Activated CD8-positive, alpha-beta memory T cell treated with anti-CD3 and anti-CD28 coated beads, Interleukin-2, amount 50 U/mL, for 24 hours (primary cell): ENCODE results near the gene DHX29.

ENCODE experiments used
- DNase-seq: peaks from one replicate; pipeline ENCODE4 v3.0.0-alpha.2; 2020; ENCODE audit errors: extremely low read depth

The DHX29 gene

GRCh38 chr5:55316837-55317236 is 9.3 kb upstream of the DHX29 start:
- no peak for DNase-seq

- DNase-seq, result no peak
Measured at GRCh38 chr5:55316289-55316688, 8.8 kb upstream of the DHX29 start.

GRCh38 chr5:55313870-55314617 is 6.5 kb upstream of the DHX29 start:
- DNase-seq, result no peak

GRCh38 chr5:55308254-55308836 is 851 bp upstream of the DHX29 start:
- no peak for DNase-seq

- no peak for DNase-seq
Measured at GRCh38 chr5:55306641-55307382, 682 bp downstream of the DHX29 start.

- no peak for DNase-seq
Measured at GRCh38 chr5:55305345-55305744, 2.1 kb downstream of the DHX29 start.

GRCh38 chr5:55304584-55304983 is 2.9 kb downstream of the DHX29 start:
- DNase-seq, result no peak

- no peak for DNase-seq
Measured at GRCh38 chr5:55303238-55303690, 4.2 kb downstream of the DHX29 start.

GRCh38 chr5:55300890-55301289 is 6.6 kb downstream of the DHX29 start:
- no peak for DNase-seq

- no peak for DNase-seq
Measured at GRCh38 chr5:55294935-55295334, 12.6 kb downstream of the DHX29 start.

- DNase-seq, result no peak
Measured at GRCh38 chr5:55290991-55291390, 16.5 kb downstream of the DHX29 start.

GRCh38 chr5:55289808-55290207 is 17.7 kb downstream of the DHX29 start:
- DNase-seq, result no peak

GRCh38 chr5:55286411-55286933 is 21.0 kb downstream of the DHX29 start:
- DNase-seq, result no peak

GRCh38 chr5:55278778-55279177 is 28.7 kb downstream of the DHX29 start:
- no peak for DNase-seq

- no peak for DNase-seq
Measured at GRCh38 chr5:55276771-55277170, 30.7 kb downstream of the DHX29 start.

- no peak for DNase-seq
Measured at GRCh38 chr5:55258339-55258738, 49.2 kb downstream of the DHX29 start.

- no peak for DNase-seq
Measured at GRCh38 chr5:55254802-55255201, 52.7 kb downstream of the DHX29 start.

GRCh38 chr5:55250064-55250463 is 57.4 kb downstream of the DHX29 start:
- no peak for DNase-seq

- DNase-seq, result no peak
Measured at GRCh38 chr5:55241746-55242145, 65.7 kb downstream of the DHX29 start.

GRCh38 chr5:55236800-55237199 is 70.7 kb downstream of the DHX29 start:
- no peak for DNase-seq

- DNase-seq, result no peak
Measured at GRCh38 chr5:55234121-55234700, 73.3 kb downstream of the DHX29 start.
